NT2/D1 (cell line): Measurements from ENCODE around the gene KRTCAP2.

ENCODE experiments used
- DNase-seq: peaks from one replicate; pipeline ENCODE4 v3.0.0-alpha.2; 2011; ENCODE audit warnings: low read depth, low spot score
- H3K27me3 ChIP-seq: 2 replicates; pipeline ENCODE4 v1.6.0; 2011; ENCODE audit warnings: mild to moderate bottlenecking; ENCODE audit not compliant: insufficient read length, insufficient read depth
- H3K36me3 ChIP-seq: 2 replicates; pipeline ENCODE4 v1.6.1; 2011; ENCODE audit warnings: mild to moderate bottlenecking, low read length, mixed read lengths; ENCODE audit not compliant: insufficient read depth, insufficient read length
- H3K4me1 ChIP-seq: 2 replicates; pipeline ENCODE4 v1.5.1; 2011; ENCODE audit not compliant: insufficient read depth, insufficient read length
- H3K4me3 ChIP-seq: 2 replicates; pipeline ENCODE4 v1.5.1; 2011; ENCODE audit warnings: low read depth; ENCODE audit not compliant: insufficient read length
- H3K9ac ChIP-seq: 2 replicates; pipeline ENCODE4 v1.6.0; 2011; ENCODE audit warnings: low read depth; ENCODE audit not compliant: insufficient read length
- H3K9me3 ChIP-seq: 2 replicates; pipeline ENCODE4 v1.5.1; 2011; ENCODE audit warnings: mild to moderate bottlenecking, low read length; ENCODE audit not compliant: insufficient read depth
- SUZ12 ChIP-seq: IDR thresholded peaks from 2 replicates; pipeline ENCODE4 v1.6.1; 2011; ENCODE audit not compliant: insufficient read length, insufficient read depth; ENCODE audit errors: extremely low read depth
- YY1 ChIP-seq: IDR thresholded peaks from 2 replicates; pipeline ENCODE4 v1.6.1; 2011; ENCODE audit not compliant: insufficient read length, insufficient read depth
- ZNF274 ChIP-seq: IDR thresholded peaks from 2 replicates; pipeline ENCODE4 v1.6.1; 2011; ENCODE audit warnings: mild to moderate bottlenecking, low read depth, low read length

KRTCAP2 gene

GRCh38 chr1:155183775-155184221 is 10.7 kb upstream of the KRTCAP2 start:
- no peak overlapping the region for H3K9ac ChIP-seq
- no peaks in the 10 kb centered on the region for H3K27me3 ChIP-seq
- H3K36me3 ChIP-seq = peaks cover 38% of the 10 kb centered on the region
- H3K9me3 ChIP-seq = no peaks in the 10 kb centered on the region
- TF ChIP-seq YY1 (no peak), ZNF274 (no peak), SUZ12 (no peak)
- H3K4me3 ChIP-seq = no peak overlapping the region
- DNase-seq = no peak
- peaks cover 23% of the 10 kb centered on the region for H3K4me1 ChIP-seq

- no peak for DNase-seq
- no peak overlapping the region for H3K4me3 ChIP-seq
- H3K4me1 ChIP-seq = peaks cover 22% of the 10 kb centered on the region
- no peak overlapping the region for H3K9ac ChIP-seq
- TF ChIP-seq ZNF274 (no peak), SUZ12 (no peak), YY1 (no peak)
- no peaks in the 10 kb centered on the region for H3K9me3 ChIP-seq
- no peaks in the 10 kb centered on the region for H3K27me3 ChIP-seq
- peaks cover 53% of the 10 kb centered on the region for H3K36me3 ChIP-seq
Observed at GRCh38 chr1:155182052-155182550, 9.0 kb upstream of the KRTCAP2 start.

GRCh38 chr1:155181371-155182051 is 8.4 kb upstream of the KRTCAP2 start:
- no peak for TF ChIP-seq SUZ12
- no peak for TF ChIP-seq YY1
- TF ChIP-seq ZNF274 = no peak
- H3K9ac ChIP-seq = no peak overlapping the region
- peaks cover 21% of the 10 kb centered on the region for H3K4me1 ChIP-seq
- H3K36me3 ChIP-seq = peaks cover 57% of the 10 kb centered on the region
- no peak overlapping the region for H3K4me3 ChIP-seq
- no peak for DNase-seq
- H3K27me3 ChIP-seq = no peaks in the 10 kb centered on the region
- H3K9me3 ChIP-seq = no peaks in the 10 kb centered on the region

- Histone ChIP-seq H3K4me3 (no peak overlapping the region), H3K9ac (no peak overlapping the region)
- TF ChIP-seq ZNF274 (no peak), SUZ12 (no peak), YY1 (no peak)
Observed at GRCh38 chr1:155179112-155180031, 6.3 kb upstream of the KRTCAP2 start.

GRCh38 chr1:155178441-155179111 is 5.5 kb upstream of the KRTCAP2 start:
- Histone ChIP-seq H3K36me3 (peaks cover 45% of the 10 kb centered on the region), H3K9ac (no peak overlapping the region), H3K27me3 (peaks cover 8% of the 10 kb centered on the region), H3K4me3 (no peak overlapping the region), H3K4me1 (peaks cover 13% of the 10 kb centered on the region), H3K9me3 (no peaks in the 10 kb centered on the region)
- no peak for DNase-seq
- no peak for TF ChIP-seq SUZ12
- no peak for TF ChIP-seq YY1
- no peak for TF ChIP-seq ZNF274

More at GRCh38 chr1:155179112-155180031, 6.3 kb upstream of the KRTCAP2 start:
- H3K9me3 ChIP-seq = no peaks in the 10 kb centered on the region
- peaks cover 11% of the 10 kb centered on the region for H3K4me1 ChIP-seq
- H3K36me3 ChIP-seq = peaks cover 52% of the 10 kb centered on the region
- H3K27me3 ChIP-seq = peaks cover 8% of the 10 kb centered on the region
- no peak for DNase-seq

- no peak overlapping the region for H3K4me3 ChIP-seq
- no peak for TF ChIP-seq SUZ12
- no peak for TF ChIP-seq ZNF274
- TF ChIP-seq YY1 = no peak
- H3K9ac ChIP-seq = no peak overlapping the region
- peaks cover 8% of the 10 kb centered on the region for H3K27me3 ChIP-seq
- H3K36me3 ChIP-seq = peaks cover 42% of the 10 kb centered on the region
- no peak for DNase-seq
- peaks cover 13% of the 10 kb centered on the region for H3K4me1 ChIP-seq
- H3K9me3 ChIP-seq = no peaks in the 10 kb centered on the region
Observed at GRCh38 chr1:155177918-155178281, 4.8 kb upstream of the KRTCAP2 start.
